GM13976 (cell line): Measurements from ENCODE around the gene HTR4.

ENCODE experiments used
- DNase-seq: peaks from one replicate; pipeline ENCODE4 v3.0.0; 2012; ENCODE audit warnings: low spot score
- CTCF ChIP-seq: IDR thresholded peaks from 2 replicates; pipeline ENCODE4 v1.5.1; 2012; ENCODE audit warnings: borderline replicate concordance, mild to moderate bottlenecking; ENCODE audit not compliant: insufficient read depth; ENCODE audit errors: extremely low read depth, missing control alignments, control extremely low read depth
- in situ Hi-C: fragments of 300-500 bp; cut with MboI; formaldehyde crosslinking; loops from one replicate; pipeline ENCODE4 v1.12.0; 2022; ENCODE audit warnings: low sequenced_read_pairs, mixed read lengths, inconsistent platforms; ENCODE audit not compliant: unreplicated experiment

Gene HTR4

GRCh38 chr5:148454576-148454975 lies 199.8 kb downstream of the HTR4 start:
- DNase-seq: no peak
- in situ Hi-C loops: loop anchor here (25.0 kb wide), 1 partner anchor 267 kb away; no protein-coding TSS in a partner anchor
- no peak for TF ChIP-seq CTCF

- no peak for TF ChIP-seq CTCF
- DNase-seq: no peak
- in situ Hi-C loops: loop anchor here (25.0 kb wide), 1 partner anchor 265 kb away; no protein-coding TSS in a partner anchor
Observed at GRCh38 chr5:148452499-148453193, 201.7 kb downstream of the HTR4 start.

- TF ChIP-seq CTCF: no peak
- no peak for DNase-seq
- in situ Hi-C loops: no loop called here
Observed at GRCh38 chr5:148446611-148447010, 207.7 kb downstream of the HTR4 start.

- in situ Hi-C loops: no loop called here
- TF ChIP-seq CTCF: no peak
- DNase-seq: no peak
Observed at GRCh38 chr5:148445578-148445977, 208.7 kb downstream of the HTR4 start.

- peak; percentile 49 for DNase-seq
- in situ Hi-C loops: no loop called here
Observed at GRCh38 chr5:148443998-148444397, 210.3 kb downstream of the HTR4 start.

GRCh38 chr5:148443241-148443640 lies 211.1 kb downstream of the HTR4 start:
- in situ Hi-C loops: no loop called here
- TF ChIP-seq CTCF: no peak
- DNase-seq: no peak

More at GRCh38 chr5:148443998-148444397, 210.3 kb downstream of the HTR4 start:
- TF ChIP-seq CTCF: peak; percentile 59
